Lower leg skin (tissue), 4 donors: ENCODE results near the gene COASY. TPM values are rescaled to one million over a fixed set of nuclear protein-coding genes. Genes with fewer than 3 reads are reported as not detected.
"Not testable (repeated sequence)": the region's sequence is repeated elsewhere in the genome, so short reads cannot be mapped to it uniquely, and the experiment has no call there.

Experiments
- DNase-seq, 2 donors: peaks; one replicate each; pipeline ENCODE4 v3.0.0-alpha.2; 2019; ENCODE audit warnings: low spot score in 2 of 2
- H3K4me3 ChIP-seq: fragments of 200-600 bp; sonication (generic); 2 replicates; pipeline ENCODE4 v1.5.1; 2017; ENCODE audit warnings: mild to moderate bottlenecking, low read depth; ENCODE audit not compliant: poor library complexity, severe bottlenecking
- POLR2A ChIP-seq, 2 donors: fragments of 450-650 bp; IDR thresholded peaks; one replicate each; pipeline ENCODE4 v1.6.1; 2016 to 2017; ENCODE audit warnings: antibody characterized with exemption in 2 of 2, mild to moderate bottlenecking in 1 of 2, moderate library complexity in 1 of 2
- WGBS, 2 donors: methylation state at CpG; one replicate each; pipeline ENCODE4 v1.1.5; 2018; 5-methylcytosine and 5-hydroxymethylcytosine counted together
- intact Hi-C: fragments of 100-400 bp; cut with DNase I; formaldehyde crosslinking; loops from one replicate; pipeline ENCODE4 v1.15.0; 2023; ENCODE audit warnings: low total_unique reads
- total RNA-seq, 4 donors: library from RNA; depleted of rRNA; stranded (reverse); fragments of >200 nt; gene quantifications; one replicate each; pipeline ENCODE4 v1.1.0, GENCODE V29; 2016
- TF ChIP-seq, protein P1 (sequence below), 3 donors: fragments of 450-650 bp; IDR thresholded peaks; one replicate each; pipeline ENCODE4 v1.5.1; 2016; ENCODE audit warnings: antibody characterized with exemption in 3 of 3, mild to moderate bottlenecking in 3 of 3, moderate library complexity in 2 of 3

Gene COASY
- total RNA-seq, 4 donors from 2014 or later: 32.4 to 49.5 (median 41.7) TPM

DNA sequence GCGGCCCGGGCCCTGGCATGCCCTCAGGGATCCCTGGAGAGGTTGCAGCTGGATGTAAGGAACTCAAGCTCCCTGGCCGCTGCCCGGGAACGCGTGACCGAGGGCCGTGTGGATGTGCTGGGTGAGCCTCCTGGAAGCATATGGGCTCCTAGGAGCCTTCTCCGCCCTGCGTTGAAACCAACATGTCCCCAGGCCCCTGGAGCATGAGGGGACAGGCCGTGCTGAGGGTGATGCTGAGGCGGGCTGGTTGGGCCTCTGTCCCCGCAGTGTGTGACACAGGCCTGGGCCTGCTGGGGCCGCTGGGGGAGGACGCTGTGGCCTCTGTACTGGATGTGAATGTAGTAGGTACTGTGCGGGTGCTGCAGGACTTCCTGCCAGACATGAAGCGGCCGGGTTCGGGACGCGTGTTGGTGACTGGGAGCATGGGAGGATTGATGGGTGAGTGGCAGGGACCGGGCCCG, 14.9 kb upstream of the COASY start:
- intact Hi-C loops: no loop called here
- H3K4me3 ChIP-seq: no peak overlapping the region
- no peak for DNase-seq
- TF ChIP-seq, protein P1, sequence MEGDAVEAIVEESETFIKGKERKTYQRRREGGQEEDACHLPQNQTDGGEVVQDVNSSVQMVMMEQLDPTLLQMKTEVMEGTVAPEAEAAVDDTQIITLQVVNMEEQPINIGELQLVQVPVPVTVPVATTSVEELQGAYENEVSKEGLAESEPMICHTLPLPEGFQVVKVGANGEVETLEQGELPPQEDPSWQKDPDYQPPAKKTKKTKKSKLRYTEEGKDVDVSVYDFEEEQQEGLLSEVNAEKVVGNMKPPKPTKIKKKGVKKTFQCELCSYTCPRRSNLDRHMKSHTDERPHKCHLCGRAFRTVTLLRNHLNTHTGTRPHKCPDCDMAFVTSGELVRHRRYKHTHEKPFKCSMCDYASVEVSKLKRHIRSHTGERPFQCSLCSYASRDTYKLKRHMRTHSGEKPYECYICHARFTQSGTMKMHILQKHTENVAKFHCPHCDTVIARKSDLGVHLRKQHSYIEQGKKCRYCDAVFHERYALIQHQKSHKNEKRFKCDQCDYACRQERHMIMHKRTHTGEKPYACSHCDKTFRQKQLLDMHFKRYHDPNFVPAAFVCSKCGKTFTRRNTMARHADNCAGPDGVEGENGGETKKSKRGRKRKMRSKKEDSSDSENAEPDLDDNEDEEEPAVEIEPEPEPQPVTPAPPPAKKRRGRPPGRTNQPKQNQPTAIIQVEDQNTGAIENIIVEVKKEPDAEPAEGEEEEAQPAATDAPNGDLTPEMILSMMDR (IDR thresholded peaks at IDR 0.05): no peak
- no peak for TF ChIP-seq POLR2A (IDR thresholded peaks at IDR 0.05)
- WGBS, 2 donors: 61 to 70% methylated on average over 18 to 23 of the region's 23 CpGs

DNA sequence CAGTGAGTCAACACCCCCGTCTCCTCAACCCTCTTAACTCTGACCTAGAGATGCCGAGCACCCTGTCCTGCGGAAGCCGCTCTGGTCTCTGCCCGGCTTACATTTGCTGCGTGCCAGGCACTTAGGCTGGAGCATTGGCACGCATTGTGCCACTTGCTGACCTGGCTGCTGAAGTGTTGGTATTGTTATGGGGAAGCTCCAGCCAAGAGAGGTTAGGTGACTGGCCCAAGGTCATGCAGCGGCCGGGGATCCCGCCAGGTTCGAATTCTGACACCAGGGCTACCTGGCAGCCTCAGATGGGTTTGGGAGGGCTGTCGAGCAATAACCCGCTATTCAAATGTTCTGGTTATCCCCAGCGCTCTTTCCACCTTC, 14.3 kb upstream of the COASY start:
- WGBS, 2 donors: 83 to 86% methylated on average over 14 of the region's 14 CpGs
- H3K4me3 ChIP-seq: no peak overlapping the region
- intact Hi-C loops: no loop called here
- DNase-seq: no peak
- no peak for TF ChIP-seq POLR2A (IDR thresholded peaks at IDR 0.05)
- TF ChIP-seq, protein P1 (IDR thresholded peaks at IDR 0.05): no peak

DNA sequence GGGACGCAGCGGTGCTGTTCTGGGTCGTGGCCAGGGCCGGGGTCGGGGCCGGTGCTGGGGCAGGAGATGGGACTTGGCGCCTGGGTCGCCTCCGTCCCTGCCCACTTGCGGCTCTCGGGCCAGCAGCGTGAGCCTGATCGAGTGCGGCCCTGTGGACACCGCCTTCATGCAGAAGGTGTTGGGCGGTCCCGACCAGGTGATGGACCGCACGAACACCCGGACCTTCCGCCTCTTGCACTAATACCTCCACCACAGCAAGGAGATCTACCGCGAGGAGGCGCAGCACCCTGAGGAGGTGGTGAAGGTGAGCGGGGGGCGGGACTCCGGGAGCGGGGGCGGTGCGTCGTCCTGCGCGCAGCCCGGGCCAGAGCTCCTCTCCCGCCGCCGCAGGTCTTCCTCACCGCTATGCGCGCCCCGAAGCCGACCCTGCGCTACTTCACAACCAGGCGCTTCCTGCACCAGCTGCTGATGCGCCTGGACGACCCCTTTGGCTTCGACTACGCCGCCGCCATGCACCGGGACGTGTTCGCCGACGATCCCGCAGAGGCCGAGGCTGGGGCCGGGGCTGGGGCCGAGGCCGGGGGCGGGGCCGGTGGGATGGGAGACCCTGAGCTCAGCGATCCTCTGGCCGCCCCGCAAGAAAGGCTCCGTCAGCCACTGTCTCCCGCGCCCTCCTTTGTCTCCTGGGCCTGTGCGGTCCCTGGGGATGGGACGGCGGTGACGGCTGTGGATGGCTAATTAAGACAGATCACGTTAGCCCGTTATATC, 13.7 kb upstream of the COASY start:
- no peak for DNase-seq
- intact Hi-C loops: no loop called here
- TF ChIP-seq, protein P1 (IDR thresholded peaks at IDR 0.05): no peak
- no peak for TF ChIP-seq POLR2A (IDR thresholded peaks at IDR 0.05)
- H3K4me3 ChIP-seq: no peak overlapping the region
- 37 to 42% methylated on average over 40 to 44 of the region's 74 CpGs for WGBS, 2 donors

DNA sequence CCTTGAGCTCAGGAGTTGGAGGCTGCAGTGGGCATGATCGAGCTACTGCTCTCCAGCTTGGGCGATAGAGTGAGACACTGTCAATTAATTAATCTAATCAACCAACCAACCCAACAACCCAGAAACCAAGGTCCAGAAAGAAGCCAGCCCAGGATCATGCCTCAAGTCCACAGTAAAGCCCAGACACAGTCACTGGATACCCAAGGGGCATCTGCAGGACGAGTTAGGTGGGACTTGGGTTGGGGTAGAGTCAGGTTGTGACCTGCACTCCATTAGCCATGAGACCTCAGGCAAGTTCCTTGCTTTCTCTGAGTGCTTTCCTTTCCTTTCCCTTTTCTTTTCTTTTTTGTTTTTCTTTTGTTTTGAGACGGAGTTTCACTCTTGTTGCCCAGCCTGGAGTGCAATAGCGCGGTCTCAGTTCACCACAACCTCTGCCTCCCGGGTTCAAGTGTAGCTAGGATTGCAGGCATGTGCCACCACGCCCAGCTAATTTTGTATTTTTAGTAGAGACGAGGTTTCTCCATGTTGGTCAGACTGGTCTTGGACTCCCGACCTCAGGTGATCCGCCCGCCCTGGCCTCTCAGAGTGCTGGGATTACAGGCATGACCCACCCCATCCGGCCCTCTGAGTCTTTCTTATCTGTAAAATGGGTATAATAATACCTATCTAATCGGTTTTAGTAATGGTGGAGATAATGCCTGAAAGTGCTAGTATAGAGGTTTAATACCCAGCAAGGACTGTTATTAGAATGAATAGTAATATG, 12.8 kb upstream of the COASY start:
- H3K4me3 ChIP-seq: no peak overlapping the region
- 73 to 83% methylated on average over 14 of the region's 14 CpGs for WGBS, 2 donors
- TF ChIP-seq, protein P1 (IDR thresholded peaks at IDR 0.05): no peak
- no peak for TF ChIP-seq POLR2A (IDR thresholded peaks at IDR 0.05)
- DNase-seq: no peak
- intact Hi-C loops: no loop called here

DNA sequence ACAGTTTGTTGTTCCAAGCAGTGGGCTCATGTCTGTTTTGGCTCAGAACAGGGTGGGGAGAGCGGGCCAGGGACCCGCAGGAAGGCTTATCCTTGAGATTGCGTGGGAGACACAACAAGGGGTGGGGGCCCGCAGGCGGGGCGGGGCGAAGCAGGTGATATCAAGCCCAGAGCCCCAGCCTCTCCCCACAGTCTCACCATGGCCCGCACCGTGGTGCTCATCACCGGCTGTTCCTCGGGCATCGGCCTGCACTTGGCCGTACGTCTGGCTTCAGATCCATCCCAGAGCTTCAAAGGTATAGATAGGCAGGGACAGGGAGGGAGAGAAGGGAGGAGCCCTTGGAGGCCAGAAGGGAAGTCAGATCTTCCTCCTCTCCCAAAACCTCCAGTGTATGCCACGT, 9.2 kb upstream of the COASY start, which contains the start of gene HSD17B1:
Gene HSD17B1, plus strand, starts transcription at position 188 of the 400 bp plus-strand sequence. Its CDS starts 11 bp downstream, at position 199.
- H3K4me3 ChIP-seq, DNase-seq, intact Hi-C loops: not testable (repeated sequence)

DNA sequence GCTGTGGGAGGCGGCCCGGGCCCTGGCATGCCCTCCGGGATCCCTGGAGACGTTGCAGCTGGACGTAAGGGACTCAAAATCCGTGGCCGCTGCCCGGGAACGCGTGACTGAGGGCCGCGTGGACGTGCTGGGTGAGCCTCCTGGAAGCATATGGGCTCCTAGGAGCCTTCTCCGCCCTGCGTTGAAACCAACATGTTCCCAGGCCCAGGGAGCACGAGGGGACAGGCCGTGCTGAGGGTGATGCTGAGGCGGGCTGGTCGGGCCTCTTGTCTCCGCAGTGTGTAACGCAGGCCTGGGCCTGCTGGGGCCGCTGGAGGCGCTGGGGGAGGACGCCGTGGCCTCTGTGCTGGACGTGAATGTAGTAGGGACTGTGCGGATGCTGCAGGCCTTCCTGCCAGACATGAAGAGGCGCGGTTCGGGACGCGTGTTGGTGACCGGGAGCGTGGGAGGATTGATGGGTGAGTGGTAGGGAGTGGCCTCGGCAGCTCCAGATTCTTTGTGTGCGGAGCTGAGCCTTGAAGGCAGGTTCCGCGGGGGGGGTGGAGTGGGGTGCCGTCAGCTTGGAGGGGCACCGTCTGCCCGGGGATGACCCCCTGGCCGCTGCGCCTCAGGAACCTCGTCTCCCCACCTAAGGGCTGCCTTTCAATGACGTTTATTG, 8.7 kb upstream of the COASY start:
- H3K4me3 ChIP-seq: no peak overlapping the region
- intact Hi-C loops: no loop called here
- no peak for DNase-seq
- WGBS, 2 donors: 62 to 75% methylated on average over 18 to 45 of the region's 45 CpGs
- TF ChIP-seq, protein P1 (IDR thresholded peaks at IDR 0.05): no peak
- no peak for TF ChIP-seq POLR2A (IDR thresholded peaks at IDR 0.05)

More for the DNA sequence above, 9.2 kb upstream of the COASY start, which contains the start of gene HSD17B1:
- 81 to 91% methylated on average over 15 of the region's 15 CpGs for WGBS, 2 donors
